Loucy (cell line): ENCODE results near the gene ASIC2.

Experiments used
- H2AFZ ChIP-seq: fragments of 200-600 bp; sonication (generic); 2 replicates; pipeline ENCODE4 v1.6.0; 2016; ENCODE audit warnings: antibody characterized with exemption, mild to moderate bottlenecking, low read length, moderate library complexity
- H3F3A ChIP-seq: fragments of 200-600 bp; 2 replicates; pipeline ENCODE4 v1.6.0; 2016; ENCODE audit warnings: antibody characterized with exemption, low read depth, mild to moderate bottlenecking
- H3K27me3 ChIP-seq: fragments of 200-600 bp; sonication (generic); 2 replicates; pipeline ENCODE4 v1.6.1; 2014; ENCODE audit warnings: low read length, mild to moderate bottlenecking; ENCODE audit not compliant: insufficient read depth, poor library complexity, severe bottlenecking
- H3K36me3 ChIP-seq: fragments of 200-600 bp; sonication (generic); 2 replicates; pipeline ENCODE4 v1.6.1; 2016; ENCODE audit warnings: low read length; ENCODE audit not compliant: insufficient read depth
- H3K4me1 ChIP-seq: fragments of 200-600 bp; sonication (generic); 2 replicates; pipeline ENCODE4 v1.5.1; 2014; ENCODE audit warnings: low read length, mild to moderate bottlenecking; ENCODE audit not compliant: insufficient read depth, poor library complexity, severe bottlenecking
- H3K4me2 ChIP-seq: fragments of 200-600 bp; sonication (generic); 2 replicates; pipeline ENCODE4 v1.6.0; 2014; ENCODE audit warnings: antibody characterized with exemption, low read length, low read depth, mild to moderate bottlenecking; ENCODE audit not compliant: poor library complexity, severe bottlenecking
- H3K4me3 ChIP-seq: fragments of 200-600 bp; sonication (generic); 2 replicates; pipeline ENCODE4 v1.5.1; 2014; ENCODE audit warnings: low read length, mild to moderate bottlenecking, mixed read lengths; ENCODE audit not compliant: poor library complexity, severe bottlenecking
- H3K79me2 ChIP-seq: fragments of 200-600 bp; sonication (generic); 2 replicates; pipeline ENCODE4 v1.6.1; 2014; ENCODE audit warnings: low read length; ENCODE audit not compliant: insufficient read depth
- H3K9ac ChIP-seq: fragments of 200-600 bp; sonication (generic); 2 replicates; pipeline ENCODE4 v1.6.0; 2014; ENCODE audit warnings: mild to moderate bottlenecking, low read depth, low read length, moderate library complexity; ENCODE audit not compliant: poor library complexity, severe bottlenecking
- H3K9me2 ChIP-seq: fragments of 200-600 bp; sonication (generic); replicated peaks from 2 replicates; pipeline ENCODE4 v1.6.1; 2016; ENCODE audit warnings: low read depth, low read length, mixed read lengths
- H3K9me3 ChIP-seq: fragments of 200-600 bp; sonication (generic); 2 replicates; pipeline ENCODE4 v1.6.1; 2014; ENCODE audit warnings: mild to moderate bottlenecking, antibody characterized with exemption, low read length, low read depth; ENCODE audit not compliant: insufficient read depth
- H4K20me1 ChIP-seq: fragments of 200-600 bp; sonication (generic); 2 replicates; pipeline ENCODE4 v1.6.0; 2014; ENCODE audit warnings: antibody characterized with exemption, low read length, mild to moderate bottlenecking; ENCODE audit not compliant: insufficient read depth, poor library complexity, severe bottlenecking
- CTCF ChIP-seq: fragments of 200-600 bp; sonication (generic); conservative IDR thresholded peaks from 2 replicates; pipeline ENCODE4 v1.5.1; 2014; ENCODE audit warnings: mild to moderate bottlenecking, antibody characterized with exemption, low read length
- EZH2phosphoT487 ChIP-seq: fragments of 200-600 bp; IDR thresholded peaks from 2 replicates; pipeline ENCODE4 v1.6.1; 2018; ENCODE audit warnings: antibody characterized with exemption, mild to moderate bottlenecking, moderate library complexity, borderline replicate concordance

Gene ASIC2

DNA sequence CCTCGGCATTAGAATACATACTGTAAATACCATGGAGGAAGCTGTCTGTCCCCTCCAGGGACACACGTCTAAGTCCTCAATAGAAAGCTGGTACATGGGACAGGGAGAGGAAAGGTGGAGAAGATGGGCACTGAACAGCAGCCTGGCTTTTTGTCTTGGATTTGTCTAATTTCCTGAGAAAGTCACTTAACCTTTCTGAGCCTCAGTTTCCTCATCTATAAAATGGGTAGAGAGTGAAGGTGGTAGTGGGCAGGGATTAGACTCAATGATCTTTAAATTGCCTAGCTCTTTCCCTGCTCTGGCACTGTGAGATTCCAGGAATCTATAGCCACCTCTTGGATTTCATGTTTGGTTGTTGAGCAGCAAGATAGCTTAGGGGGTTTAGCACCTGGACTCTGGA lies 96.2 kb downstream of the ASIC2 start:
- no peaks in the 10 kb centered on the region for H3K36me3 ChIP-seq
- H2AFZ ChIP-seq: no peak overlapping the region
- H3K27me3 ChIP-seq: no peaks in the 10 kb centered on the region
- no peaks in the 10 kb centered on the region for H3K79me2 ChIP-seq
- no peaks in the 10 kb centered on the region for H3K9me3 ChIP-seq
- H3K4me2 ChIP-seq: no peak overlapping the region
- no peak overlapping the region for H3K9ac ChIP-seq
- no peaks in the 10 kb centered on the region for H3F3A ChIP-seq
- TF ChIP-seq EZH2phosphoT487 (no peak), CTCF (no peak)
- no peaks in the 10 kb centered on the region for H4K20me1 ChIP-seq
- no peaks in the 10 kb centered on the region for H3K9me2 ChIP-seq
- H3K4me3 ChIP-seq: no peak overlapping the region
- H3K4me1 ChIP-seq: no peaks in the 10 kb centered on the region

DNA sequence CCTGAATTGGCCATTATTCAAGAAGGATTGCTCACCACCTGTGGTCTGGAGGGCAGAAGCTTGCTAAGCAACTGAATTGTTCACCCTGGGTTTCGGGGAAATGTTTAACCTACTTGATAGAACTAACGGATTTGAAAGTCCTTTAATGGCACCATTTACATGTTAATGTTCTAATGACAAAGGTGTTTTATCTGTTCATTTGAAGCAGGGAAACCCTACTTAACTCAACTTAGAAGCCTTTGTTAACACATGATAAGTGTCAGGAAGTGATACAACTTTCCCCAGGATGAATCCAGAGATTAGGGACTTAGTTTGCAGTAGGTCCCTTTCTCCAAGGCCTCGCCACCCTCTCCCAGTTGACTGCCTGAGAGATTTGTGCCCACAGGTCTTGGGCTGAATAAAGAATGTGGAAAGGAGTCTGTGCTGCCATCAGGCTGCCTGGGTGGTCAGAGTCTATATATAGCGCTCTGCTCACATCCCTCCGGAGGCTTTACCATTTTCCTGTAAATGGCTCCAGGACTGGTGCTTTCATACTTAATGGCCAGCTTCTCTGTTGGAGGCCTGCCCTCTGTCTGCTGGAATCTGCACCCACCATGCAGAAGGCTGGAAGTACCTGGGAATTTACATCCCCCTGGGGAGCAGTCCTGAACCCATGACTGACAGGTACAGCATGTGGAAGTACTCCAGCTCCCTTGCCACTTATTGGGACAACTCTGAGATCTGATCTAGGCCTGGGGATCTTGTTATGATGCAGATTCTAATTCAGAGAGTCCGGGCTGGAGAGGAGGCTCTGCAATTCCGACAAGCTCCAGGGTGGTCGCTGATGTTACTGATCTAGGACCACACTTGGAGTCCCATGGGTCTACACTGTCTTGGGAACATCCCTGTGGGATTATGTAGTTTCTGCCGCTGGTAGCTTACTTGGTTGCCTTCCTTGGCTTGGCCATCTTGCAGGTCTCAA lies 99.9 kb downstream of the ASIC2 start:
- no peaks in the 10 kb centered on the region for H4K20me1 ChIP-seq
- no peak overlapping the region for H2AFZ ChIP-seq
- no peaks in the 10 kb centered on the region for H3K4me1 ChIP-seq
- H3K9me2 ChIP-seq: peaks cover 5% of the 10 kb centered on the region; the same call in 1 of the 2 replicates
- H3K9me3 ChIP-seq: no peaks in the 10 kb centered on the region
- H3F3A ChIP-seq: no peaks in the 10 kb centered on the region
- H3K4me2 ChIP-seq: no peak overlapping the region
- H3K79me2 ChIP-seq: no peaks in the 10 kb centered on the region
- H3K27me3 ChIP-seq: no peaks in the 10 kb centered on the region
- TF ChIP-seq EZH2phosphoT487 (no peak), CTCF (no peak)
- H3K4me3 ChIP-seq: no peak overlapping the region
- no peak overlapping the region for H3K9ac ChIP-seq
- H3K36me3 ChIP-seq: no peaks in the 10 kb centered on the region

DNA sequence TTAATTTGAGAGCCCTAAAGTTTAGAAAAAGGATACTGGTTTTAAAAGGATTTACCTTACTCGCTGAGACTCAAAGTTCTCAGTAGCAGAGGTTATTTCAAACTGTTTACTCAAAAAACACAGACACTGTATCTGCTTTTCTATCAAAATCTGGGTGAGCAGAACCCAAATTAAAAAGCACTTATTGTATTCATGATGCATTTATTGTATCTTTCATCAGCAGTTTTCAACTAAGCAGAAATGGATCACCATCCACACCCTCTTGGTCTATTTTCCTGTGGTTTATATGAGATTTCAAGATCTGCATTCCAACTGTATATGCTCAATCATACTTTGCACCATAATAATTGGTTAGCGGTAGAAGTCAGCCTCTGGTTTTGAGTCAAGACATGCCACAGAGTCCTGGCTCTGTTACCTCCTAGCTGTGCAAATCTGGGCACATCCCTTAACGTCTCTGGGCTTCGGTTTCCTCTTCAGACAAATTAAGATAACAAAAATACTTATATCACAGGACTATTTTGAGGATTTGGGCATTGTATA lies 109.5 kb downstream of the ASIC2 start:
- H3K9ac ChIP-seq: no peak overlapping the region
- no peak overlapping the region for H3K4me3 ChIP-seq
- H3K27me3 ChIP-seq: no peaks in the 10 kb centered on the region
- H3K9me2 ChIP-seq: no peaks in the 10 kb centered on the region
- H2AFZ ChIP-seq: no peak overlapping the region
- no peaks in the 10 kb centered on the region for H3F3A ChIP-seq
- TF ChIP-seq EZH2phosphoT487 (no peak), CTCF (no peak)
- no peaks in the 10 kb centered on the region for H3K9me3 ChIP-seq
- H3K4me1 ChIP-seq: no peaks in the 10 kb centered on the region
- H3K4me2 ChIP-seq: no peak overlapping the region
- no peaks in the 10 kb centered on the region for H4K20me1 ChIP-seq
- no peaks in the 10 kb centered on the region for H3K36me3 ChIP-seq
- H3K79me2 ChIP-seq: no peaks in the 10 kb centered on the region
